A549 (cell line): ENCODE results near the gene LILRB1. TPM values are rescaled to one million over a fixed set of nuclear protein-coding genes. Genes with fewer than 3 reads are reported as not detected.

ENCODE experiments used
- ATAC-seq, 2 experiments: fragments of 200-7000 bp in 1 of 2; fragments of >200 bp in 1 of 2; cut with Nextera tagmentation in 1 of 2; cut with Tn5 transposase in 1 of 2; 3 replicates each; pipeline versions ENCODE4 v1.8.0 to v1.9.1; 2018 to 2020; ENCODE audit warnings: mild to moderate bottlenecking in 1 of 2, moderate library complexity in 1 of 2
- CTCF ChIA-PET: fragments of 300-600 bp; sonication (Branson Sonifier 250); formaldehyde crosslinking; extraction: SDS; loops from one replicate; lab custom pipeline; 2021; ENCODE audit warnings: antibody characterized with exemption, inconsistent platforms; lab: Yijun Ruan, JAX
- POLR2A ChIA-PET: fragments of 350-600 bp; formaldehyde crosslinking; extraction: SDS; loops from one replicate; lab custom pipeline; 2021; ENCODE audit warnings: antibody characterized with exemption, inconsistent platforms; lab: Yijun Ruan, JAX
- DNase-seq, 2 experiments: peaks; one replicate each; pipeline versions ENCODE4 v3.0.0 to v3.0.0-alpha.2; 2011 to 2016; ENCODE audit warnings: low read depth in 1 of 2, low spot score in 1 of 2
- FAIRE-seq: peaks from 2 replicates; lab custom pipeline; 2011; peaks lifted over from hg19 to GRCh38; lab: Jason Lieb, UNC
- H3K27ac ChIP-seq, 2 experiments: fragments of >200 bp; sonication (Bioruptor Twin); formaldehyde crosslinking; 3 replicates each; pipeline ENCODE4 v1.5.1; 2016 to 2017
- H3K4me1 ChIP-seq: fragments of >200 bp; sonication (Bioruptor Twin); formaldehyde crosslinking; 3 replicates; pipeline ENCODE4 v1.6.1; 2016
- H3K4me2 ChIP-seq: fragments of >200 bp; sonication (Bioruptor Twin); formaldehyde crosslinking; 3 replicates; pipeline ENCODE4 v1.6.1; 2016
- H3K4me3 ChIP-seq: fragments of >200 bp; sonication (Bioruptor Twin); formaldehyde crosslinking; 3 replicates; pipeline ENCODE4 v1.5.1; 2016
- H3K9me3 ChIP-seq: fragments of >200 bp; sonication (Bioruptor Twin); formaldehyde crosslinking; 3 replicates; pipeline ENCODE4 v1.6.1; 2016
- ATOH8 ChIP-seq: fragments of 250-450 bp; sonication (Bioruptor Pico); IDR thresholded peaks from 2 replicates; pipeline ENCODE4 v1.5.0; 2020; ENCODE audit warnings: low read depth, mild to moderate bottlenecking, moderate library complexity
- BCL3 ChIP-seq: fragments of >200 bp; sonication (Bioruptor Twin); formaldehyde crosslinking; IDR thresholded peaks from 3 replicates; pipeline ENCODE4 v1.6.1; 2016
- CBX8 ChIP-seq: fragments of 200-600 bp; sonication (generic); IDR thresholded peaks from 2 replicates; pipeline ENCODE4 v1.6.1; 2016
- CEBPB ChIP-seq, 2 experiments: fragments of >200 bp in 1 of 2; sonication (Bioruptor Twin) in 1 of 2; formaldehyde crosslinking in 1 of 2; IDR thresholded peaks; 2 replicates each; pipeline ENCODE4 v1.6.1; 2012 to 2016
- ELK1 ChIP-seq: fragments of 150-350 bp; IDR thresholded peaks from 2 replicates; pipeline ENCODE4 v1.6.1; 2014; ENCODE audit warnings: low read depth, mild to moderate bottlenecking, low read length
- EP300 ChIP-seq, 2 experiments: fragments of >200 bp; sonication (Bioruptor Twin); formaldehyde crosslinking; IDR thresholded peaks; 2 replicates in 1 of 2; 3 replicates in 1 of 2; pipeline ENCODE4 v1.6.1; 2016 to 2017
- ESRRA ChIP-seq: fragments of 150-350 bp; IDR thresholded peaks from 2 replicates; pipeline ENCODE4 v1.6.1; 2014; ENCODE audit warnings: mild to moderate bottlenecking, low read length, borderline replicate concordance
- FOSL2 ChIP-seq, 2 experiments: fragments of 450-650 bp in 1 of 2; fragments of >200 bp in 1 of 2; sonication (Bioruptor Twin) in 1 of 2; formaldehyde crosslinking; IDR thresholded peaks; 2 replicates each; pipeline versions ENCODE4 v1.5.0 to v1.6.1; 2016 to 2020; ENCODE audit warnings: mild to moderate bottlenecking in 1 of 2, moderate library complexity in 1 of 2
- FOXS1 ChIP-seq: fragments of 250-450 bp; sonication (Bioruptor Pico); IDR thresholded peaks from 2 replicates; pipeline ENCODE4 v1.5.0; 2020; ENCODE audit warnings: mild to moderate bottlenecking, moderate library complexity
- HDAC2 ChIP-seq: fragments of 200-600 bp; sonication (generic); IDR thresholded peaks from 2 replicates; pipeline ENCODE4 v1.6.1; 2016
- HEYL ChIP-seq: fragments of 250-450 bp; sonication (Bioruptor Pico); IDR thresholded peaks from 2 replicates; pipeline ENCODE4 v1.8.0; 2021; ENCODE audit warnings: mild to moderate bottlenecking, moderate library complexity
- HOXB5 ChIP-seq: fragments of 250-450 bp; sonication (Bioruptor Pico); IDR thresholded peaks from 2 replicates; pipeline ENCODE4 v1.5.0; 2020; ENCODE audit warnings: mild to moderate bottlenecking, moderate library complexity
- JUNB ChIP-seq: fragments of >200 bp; sonication (Bioruptor Twin); formaldehyde crosslinking; IDR thresholded peaks from 2 replicates; pipeline ENCODE4 v1.6.1; 2016
- MAFK ChIP-seq: fragments of 450-650 bp; IDR thresholded peaks from 2 replicates; pipeline ENCODE4 v1.6.1; 2014; ENCODE audit not compliant: partially characterized antibody
- MAZ ChIP-seq: fragments of 150-350 bp; IDR thresholded peaks from 2 replicates; pipeline ENCODE4 v1.6.1; 2014; ENCODE audit warnings: antibody characterized with exemption, low read depth, low read length, borderline replicate concordance
- NPAS2 ChIP-seq: fragments of 250-450 bp; sonication (Bioruptor Pico); IDR thresholded peaks from 2 replicates; pipeline ENCODE4 v1.8.0; 2022; ENCODE audit warnings: mild to moderate bottlenecking, moderate library complexity, borderline replicate concordance
- RAD21 ChIP-seq, 2 experiments: fragments of >200 bp in 1 of 2; sonication (Bioruptor Twin) in 1 of 2; formaldehyde crosslinking in 1 of 2; IDR thresholded peaks in 1 of 2; conservative IDR thresholded peaks in 1 of 2; 2 replicates in 1 of 2; 3 replicates in 1 of 2; pipeline ENCODE4 v1.6.1; 2012 to 2018; ENCODE audit warnings: inconsistent platforms in 1 of 2
- RARB ChIP-seq: fragments of 250-450 bp; sonication (Bioruptor Pico); IDR thresholded peaks from 2 replicates; pipeline ENCODE4 v1.8.0; 2021; ENCODE audit warnings: mild to moderate bottlenecking, moderate library complexity
- RNF2 ChIP-seq: fragments of 200-600 bp; sonication (generic); IDR thresholded peaks from 2 replicates; pipeline ENCODE4 v1.6.1; 2016; ENCODE audit warnings: low read depth, mild to moderate bottlenecking, antibody characterized with exemption, moderate library complexity, borderline replicate concordance
- TFCP2L1 ChIP-seq: fragments of 250-450 bp; sonication (Bioruptor Pico); IDR thresholded peaks from 2 replicates; pipeline ENCODE4 v1.5.0; 2021; ENCODE audit warnings: mild to moderate bottlenecking
- ZNF302 ChIP-seq: fragments of 250-450 bp; sonication (Bioruptor Pico); IDR thresholded peaks from 2 replicates; pipeline ENCODE4 v1.9.0; 2021; ENCODE audit warnings: inconsistent platforms, mild to moderate bottlenecking, moderate library complexity
- WGBS: methylation state at CpG from one replicate; pipeline ENCODE4 v1.1.6; 2017; ENCODE audit errors: missing lambda C conversion rate; 5-methylcytosine and 5-hydroxymethylcytosine counted together
- polyA plus RNA-seq, 4 experiments: library from polyadenylated mRNA; depleted of rRNA in 3 of 4; stranded (reverse); fragments of >200 nt; fragmentation: RNase III in 1 of 4; extraction: RNeasy Plus Mini Kit Qiagen cat#74134 plus additional on column Dnase treatment in 1 of 4; gene quantifications; 2 replicates in 3 of 4; 3 replicates in 1 of 4; pipeline ENCODE4 v1.2.3, GENCODE V29; 2011 to 2017
- TF ChIP-seq, protein P1 (sequence below): fragments of 200-600 bp; sonication (generic); IDR thresholded peaks from 2 replicates; pipeline ENCODE4 v1.6.1; 2016; ENCODE audit warnings: antibody characterized with exemption, mild to moderate bottlenecking, moderate library complexity
- TF ChIP-seq, protein P2 (sequence below): IDR thresholded peaks from 2 replicates; pipeline ENCODE4 v1.6.1; 2012; ENCODE audit warnings: low read depth, borderline replicate concordance
- TF ChIP-seq, protein P3 (sequence below): fragments of 450-650 bp; IDR thresholded peaks from 2 replicates; pipeline ENCODE4 v1.6.1; 2014; ENCODE audit warnings: antibody characterized with exemption

Gene LILRB1
- polyA plus RNA-seq, 2 of the 4 experiments (the other 2 are of a cell fraction) = not detected

GRCh38 chr19:54612428-54612827, 17.9 kb upstream of the LILRB1 start (continued):
- TF ChIP-seq, protein P1, sequence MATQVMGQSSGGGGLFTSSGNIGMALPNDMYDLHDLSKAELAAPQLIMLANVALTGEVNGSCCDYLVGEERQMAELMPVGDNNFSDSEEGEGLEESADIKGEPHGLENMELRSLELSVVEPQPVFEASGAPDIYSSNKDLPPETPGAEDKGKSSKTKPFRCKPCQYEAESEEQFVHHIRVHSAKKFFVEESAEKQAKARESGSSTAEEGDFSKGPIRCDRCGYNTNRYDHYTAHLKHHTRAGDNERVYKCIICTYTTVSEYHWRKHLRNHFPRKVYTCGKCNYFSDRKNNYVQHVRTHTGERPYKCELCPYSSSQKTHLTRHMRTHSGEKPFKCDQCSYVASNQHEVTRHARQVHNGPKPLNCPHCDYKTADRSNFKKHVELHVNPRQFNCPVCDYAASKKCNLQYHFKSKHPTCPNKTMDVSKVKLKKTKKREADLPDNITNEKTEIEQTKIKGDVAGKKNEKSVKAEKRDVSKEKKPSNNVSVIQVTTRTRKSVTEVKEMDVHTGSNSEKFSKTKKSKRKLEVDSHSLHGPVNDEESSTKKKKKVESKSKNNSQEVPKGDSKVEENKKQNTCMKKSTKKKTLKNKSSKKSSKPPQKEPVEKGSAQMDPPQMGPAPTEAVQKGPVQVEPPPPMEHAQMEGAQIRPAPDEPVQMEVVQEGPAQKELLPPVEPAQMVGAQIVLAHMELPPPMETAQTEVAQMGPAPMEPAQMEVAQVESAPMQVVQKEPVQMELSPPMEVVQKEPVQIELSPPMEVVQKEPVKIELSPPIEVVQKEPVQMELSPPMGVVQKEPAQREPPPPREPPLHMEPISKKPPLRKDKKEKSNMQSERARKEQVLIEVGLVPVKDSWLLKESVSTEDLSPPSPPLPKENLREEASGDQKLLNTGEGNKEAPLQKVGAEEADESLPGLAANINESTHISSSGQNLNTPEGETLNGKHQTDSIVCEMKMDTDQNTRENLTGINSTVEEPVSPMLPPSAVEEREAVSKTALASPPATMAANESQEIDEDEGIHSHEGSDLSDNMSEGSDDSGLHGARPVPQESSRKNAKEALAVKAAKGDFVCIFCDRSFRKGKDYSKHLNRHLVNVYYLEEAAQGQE = no peak
- TF ChIP-seq HDAC2 (no peak), RARB (CRISPR knock-in tag) (no peak), JUNB (no peak), RAD21 (conservative IDR thresholded peaks at IDR 0.05 in 1 of 2, IDR thresholded peaks at IDR 0.05 in 1 of 2) (no peak), ELK1 (no peak), ESRRA (no peak)

DNA sequence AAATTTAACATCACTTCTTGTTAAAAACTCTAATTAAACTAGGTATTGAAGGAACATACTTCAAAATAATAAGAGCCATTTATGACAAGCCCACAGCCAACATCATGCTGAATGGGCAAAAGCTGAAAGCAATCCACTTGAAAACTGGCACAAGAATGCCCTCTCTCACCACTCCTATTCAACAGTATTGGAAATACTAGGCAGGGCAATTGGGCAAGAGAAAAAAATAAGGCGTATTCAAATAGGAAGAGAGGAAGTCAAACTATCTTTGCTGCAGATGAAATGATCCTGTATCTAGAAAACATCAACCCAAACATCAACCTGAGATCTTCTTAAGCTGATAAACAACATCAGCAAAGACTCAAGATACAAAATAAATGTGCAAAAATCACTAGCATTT, 15.6 kb upstream of the LILRB1 start:
- CTCF ChIA-PET = interaction anchor here (1.4 kb wide), 1 partner anchor 38 kb away, joined by 4 read pairs; no protein-coding TSS in a partner anchor
- Histone ChIP-seq H3K4me1 (no peaks in the 10 kb centered on the region), H3K9me3 (0 out of 3 replicates have a peak, but pooled peaks cover 3% of the 10 kb centered on the region), H3K4me2 (no peak overlapping the region), H3K27ac (no peak overlapping the region), H3K4me3 (no peak overlapping the region)
- POLR2A ChIA-PET = no interaction called here
- TF ChIP-seq HDAC2 = no peak
- no peak for TF ChIP-seq MAFK
- no peak for TF ChIP-seq RNF2
- TF ChIP-seq, protein P2, sequence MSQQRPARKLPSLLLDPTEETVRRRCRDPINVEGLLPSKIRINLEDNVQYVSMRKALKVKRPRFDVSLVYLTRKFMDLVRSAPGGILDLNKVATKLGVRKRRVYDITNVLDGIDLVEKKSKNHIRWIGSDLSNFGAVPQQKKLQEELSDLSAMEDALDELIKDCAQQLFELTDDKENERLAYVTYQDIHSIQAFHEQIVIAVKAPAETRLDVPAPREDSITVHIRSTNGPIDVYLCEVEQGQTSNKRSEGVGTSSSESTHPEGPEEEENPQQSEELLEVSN = no peak
- TF ChIP-seq, protein P1 = no peak
- TF ChIP-seq MAZ = no peak
- TF ChIP-seq FOSL2 (IDR thresholded peaks at IDR 0.05) = no peak
- no peak for TF ChIP-seq FOSL2 (CRISPR knock-in tag; IDR thresholded peaks at IDR 0.05)
- TF ChIP-seq ZNF302 = no peak
- no peak for TF ChIP-seq EP300 (IDR thresholded peaks at IDR 0.05)
- TF ChIP-seq TFCP2L1 = no peak
- no peak for TF ChIP-seq BCL3
- TF ChIP-seq CBX8 = no peak
- no peak for TF ChIP-seq ATOH8 (CRISPR knock-in tag)
- TF ChIP-seq FOXS1 (CRISPR knock-in tag) = no peak
- TF ChIP-seq CEBPB (IDR thresholded peaks at IDR 0.05) = no peak
- TF ChIP-seq NPAS2 (CRISPR knock-in tag) = no peak
- no peak for TF ChIP-seq RARB (CRISPR knock-in tag)
- TF ChIP-seq, protein P3, sequence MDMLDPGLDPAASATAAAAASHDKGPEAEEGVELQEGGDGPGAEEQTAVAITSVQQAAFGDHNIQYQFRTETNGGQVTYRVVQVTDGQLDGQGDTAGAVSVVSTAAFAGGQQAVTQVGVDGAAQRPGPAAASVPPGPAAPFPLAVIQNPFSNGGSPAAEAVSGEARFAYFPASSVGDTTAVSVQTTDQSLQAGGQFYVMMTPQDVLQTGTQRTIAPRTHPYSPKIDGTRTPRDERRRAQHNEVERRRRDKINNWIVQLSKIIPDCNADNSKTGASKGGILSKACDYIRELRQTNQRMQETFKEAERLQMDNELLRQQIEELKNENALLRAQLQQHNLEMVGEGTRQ = no peak
- no peak for TF ChIP-seq HOXB5 (CRISPR knock-in tag)
- TF ChIP-seq HEYL (CRISPR knock-in tag) = no peak
- DNase-seq (no peak), FAIRE-seq (no peak), ATAC-seq (no peak)
- 15% methylated on average over 1 of the region's 1 CpG for WGBS
